Naive B cell (primary cell): Measurements from ENCODE around the gene KRTAP9-1. TPM values are rescaled to one million over a fixed set of nuclear protein-coding genes. Genes with fewer than 3 reads are reported as not detected.
"Not testable (repeated sequence)": the region's sequence is repeated elsewhere in the genome, so short reads cannot be mapped to it uniquely, and the experiment has no call there.

ENCODE experiments used
- ATAC-seq, 2 donors: fragments of 150-1000 bp; cut with Tn5 transposase; 2 replicates each; pipeline ENCODE4 v1.10.0; 2021; ENCODE audit warnings: low read depth in 2 of 2, mild to moderate bottlenecking in 2 of 2, moderate library complexity in 2 of 2
- DNase-seq: peaks from one replicate; pipeline ENCODE4 v3.0.0; 2022
- H3K27ac Mint-ChIP-seq, 6 donors: one replicate each; pipeline ENCODE4 v1.8.0; 2020 to 2022; ENCODE audit warnings: mild to moderate bottlenecking in 6 of 6, mixed read lengths in 6 of 6, moderate library complexity in 5 of 6, inconsistent platforms in 2 of 6
- H3K27me3 Mint-ChIP-seq, 3 donors: one replicate each; pipeline ENCODE4 v1.8.0; 2021 to 2022; ENCODE audit warnings: mixed read lengths in 3 of 3, mild to moderate bottlenecking in 1 of 3
- H3K36me3 Mint-ChIP-seq, 2 donors: one replicate each; pipeline ENCODE4 v1.8.0; 2020 to 2022; ENCODE audit warnings: mixed read lengths in 2 of 2, inconsistent platforms in 1 of 2, mild to moderate bottlenecking in 1 of 2
- H3K4me1 Mint-ChIP-seq, 3 donors: one replicate each; pipeline ENCODE4 v1.8.0; 2020 to 2022; ENCODE audit warnings: mixed read lengths in 3 of 3, inconsistent platforms in 1 of 3, mild to moderate bottlenecking in 1 of 3, moderate library complexity in 1 of 3
- H3K4me3 Mint-ChIP-seq, 8 donors: one replicate each; pipeline ENCODE4 v1.8.0; 2020 to 2022; ENCODE audit warnings: mild to moderate bottlenecking in 8 of 8, mixed read lengths in 8 of 8, moderate library complexity in 8 of 8, inconsistent platforms in 2 of 8
- H3K9me3 Mint-ChIP-seq, 7 donors: one replicate each; pipeline ENCODE4 v1.8.0; 2020 to 2022; ENCODE audit warnings: mixed read lengths in 7 of 7, mild to moderate bottlenecking in 5 of 7, inconsistent platforms in 2 of 7, moderate library complexity in 1 of 7
- polyA plus RNA-seq, 6 donors: library from polyadenylated mRNA; unstranded; fragments of 300-500 nt; fragmentation: Illumina TruSeq; gene quantifications; one replicate each; pipeline ENCODE4 v1.2.3, GENCODE V29; 2021; ENCODE audit warnings: low read depth in 6 of 6

KRTAP9-1 gene, protein sequence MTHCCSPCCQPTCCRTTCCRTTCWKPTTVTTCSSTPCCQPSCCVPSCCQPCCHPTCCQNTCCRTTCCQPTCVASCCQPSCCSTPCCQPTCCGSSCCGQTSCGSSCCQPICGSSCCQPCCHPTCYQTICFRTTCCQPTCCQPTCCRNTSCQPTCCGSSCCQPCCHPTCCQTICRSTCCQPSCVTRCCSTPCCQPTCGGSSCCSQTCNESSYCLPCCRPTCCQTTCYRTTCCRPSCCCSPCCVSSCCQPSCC
- polyA plus RNA-seq, result not detected

DNA sequence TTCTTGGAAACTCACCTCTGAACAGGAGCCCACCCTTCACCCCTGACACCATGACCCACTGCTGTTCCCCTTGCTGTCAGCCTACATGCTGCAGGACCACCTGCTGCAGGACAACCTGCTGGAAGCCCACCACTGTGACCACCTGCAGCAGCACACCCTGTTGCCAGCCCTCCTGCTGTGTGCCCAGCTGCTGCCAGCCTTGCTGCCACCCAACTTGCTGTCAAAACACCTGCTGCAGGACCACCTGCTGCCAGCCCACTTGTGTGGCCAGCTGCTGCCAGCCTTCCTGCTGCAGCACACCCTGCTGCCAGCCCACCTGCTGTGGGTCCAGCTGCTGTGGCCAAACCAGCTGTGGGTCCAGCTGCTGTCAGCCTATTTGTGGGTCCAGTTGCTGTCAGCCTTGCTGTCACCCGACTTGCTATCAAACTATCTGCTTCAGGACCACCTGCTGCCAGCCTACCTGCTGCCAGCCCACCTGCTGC is at the start of gene KRTAP9-1:
TSS of gene KRTAP9-1 (plus strand) at position 51 of the 482 bp plus-strand sequence. CDS start at position 51, 0 bp downstream.
- not testable (repeated sequence) for H3K4me1 Mint-ChIP-seq, H3K36me3 Mint-ChIP-seq, ATAC-seq, H3K9me3 Mint-ChIP-seq, DNase-seq
- peak within 1 kb of the TSS in 2 of 6 donors; percentile 31 to 88 for H3K27ac Mint-ChIP-seq
- peaks cover 5 to 52% (median 11%) of the 10 kb centered on the region in 3 donors for H3K27me3 Mint-ChIP-seq
- H3K4me3 Mint-ChIP-seq, result peak within 1 kb of the TSS in 1 of 8 donors; percentile 0

DNA sequence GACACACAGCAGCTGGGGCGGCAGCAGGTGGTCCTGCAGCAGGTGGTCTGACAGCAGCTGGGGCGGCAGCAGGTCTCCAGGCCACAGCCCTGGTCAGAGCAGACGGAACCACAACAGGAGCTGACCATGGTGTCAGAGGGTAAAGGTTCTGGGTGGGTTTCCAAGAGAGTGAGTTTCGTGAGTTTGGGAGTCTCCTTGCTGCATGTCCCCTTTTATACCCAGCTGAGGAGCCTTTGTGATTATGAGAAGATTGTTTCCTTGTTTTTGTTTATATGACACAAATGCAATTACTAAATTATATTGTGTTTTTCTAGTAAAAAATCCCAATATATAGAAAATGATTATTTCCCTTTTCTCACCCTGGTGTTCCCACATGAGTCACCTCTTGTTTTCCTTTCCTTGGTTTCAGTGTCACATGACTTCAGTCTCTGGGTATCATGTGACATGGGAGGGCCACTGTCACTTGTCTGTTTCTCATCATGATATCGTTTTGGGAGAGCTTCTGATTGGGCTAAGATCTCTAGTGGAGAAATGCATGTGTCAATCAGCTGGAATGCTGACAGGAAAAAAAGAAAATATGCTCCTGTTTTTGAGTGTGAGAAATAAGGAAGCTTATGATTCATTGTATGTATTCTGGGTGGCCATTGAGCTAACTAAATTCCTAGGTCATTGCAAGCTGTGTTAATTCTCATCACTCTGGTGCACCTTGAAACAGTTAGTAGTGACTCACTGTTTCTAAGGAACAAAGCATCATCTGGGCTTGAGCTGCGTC is 49.1 kb upstream of the KRTAP9-1 start, which contains the start of gene KRTAP4-6:
TSS of gene KRTAP4-6 (minus strand) at position 185 of the 772 bp plus-strand sequence. CDS start at position 128, 57 bp downstream.
- no peak for DNase-seq
- H3K27ac Mint-ChIP-seq, result peak within 1 kb of the TSS in 3 of 6 donors; percentile 33 to 82 (median 64)
- peaks cover 19 to 67% of the 10 kb centered on the region in 2 donors for H3K36me3 Mint-ChIP-seq
- H3K4me1 Mint-ChIP-seq, result peaks cover 10 to 18% (median 11%) of the 10 kb centered on the region in 3 donors
- peaks cover 22 to 75% (median 50%) of the 10 kb centered on the region in 7 donors for H3K9me3 Mint-ChIP-seq
- peaks cover 0 to 6% (median 0%) of the 10 kb centered on the region in 3 donors for H3K27me3 Mint-ChIP-seq
- H3K4me3 Mint-ChIP-seq, result no peak within 1 kb of the TSS
- no peak for ATAC-seq

DNA sequence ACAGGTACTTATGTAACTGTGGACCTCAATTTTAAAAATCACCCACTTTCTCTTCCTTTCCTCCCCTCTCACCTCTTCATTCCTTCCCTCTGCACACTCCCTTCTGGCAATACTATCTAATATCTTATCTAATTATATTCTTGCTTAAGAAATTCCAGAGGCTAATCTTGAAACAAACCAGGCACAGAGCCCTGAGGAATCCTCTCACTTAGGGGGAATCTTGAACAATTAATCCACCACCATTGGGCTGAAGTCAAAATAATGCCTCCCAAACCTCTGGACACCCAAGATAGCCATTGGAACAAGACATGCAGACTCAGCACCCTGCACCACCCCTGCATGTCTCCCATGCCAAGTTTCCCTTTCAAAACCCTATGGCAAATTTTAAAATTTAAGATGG is 48.3 kb upstream of the KRTAP9-1 start:
- Mint-ChIP-seq H3K9me3 (peaks cover 22 to 73% (median 50%) of the 10 kb centered on the region in 7 donors), H3K27ac (peak overlapping the region in 1 of 6 donors; percentile 64), H3K4me3 (no peak overlapping the region), H3K36me3 (peaks cover 19 to 67% of the 10 kb centered on the region in 2 donors), H3K27me3 (peaks cover 0 to 6% (median 0%) of the 10 kb centered on the region in 3 donors), H3K4me1 (peaks cover 10 to 18% (median 11%) of the 10 kb centered on the region in 3 donors)
- no peak for DNase-seq
- no peak for ATAC-seq

DNA sequence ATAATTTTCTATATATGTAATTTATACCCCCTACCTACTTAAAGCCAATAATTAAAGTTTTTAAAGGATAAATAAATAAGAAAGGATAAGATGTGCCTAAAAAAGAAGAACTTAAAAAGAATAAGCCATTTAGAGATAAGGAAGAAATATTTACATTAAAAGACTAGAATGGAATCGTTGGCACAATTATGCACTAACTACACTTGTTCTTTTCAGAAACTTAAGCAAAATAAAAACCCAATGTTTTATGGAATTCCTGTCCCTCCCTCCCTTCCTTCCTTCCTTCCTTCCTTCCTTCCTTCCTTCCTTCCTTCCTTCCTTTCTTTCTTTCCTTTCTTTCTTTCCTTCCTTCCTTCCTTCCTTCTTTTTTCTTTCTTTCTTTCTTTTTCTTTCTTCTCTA is 44.8 kb upstream of the KRTAP9-1 start:
- Mint-ChIP-seq H3K27ac (peak overlapping the region in 3 of 6 donors; percentile 93 to 94 (median 93)), H3K4me3 (peak overlapping the region in 1 of 8 donors; percentile 78), H3K36me3 (peaks cover 14 to 36% of the 10 kb centered on the region in 2 donors), H3K9me3 (peaks cover 14 to 43% (median 32%) of the 10 kb centered on the region in 7 donors), H3K27me3 (peaks cover 0 to 6% (median 4%) of the 10 kb centered on the region in 3 donors), H3K4me1 (peaks cover 14 to 20% (median 16%) of the 10 kb centered on the region in 3 donors)
- ATAC-seq, result no peak
- no peak for DNase-seq

DNA sequence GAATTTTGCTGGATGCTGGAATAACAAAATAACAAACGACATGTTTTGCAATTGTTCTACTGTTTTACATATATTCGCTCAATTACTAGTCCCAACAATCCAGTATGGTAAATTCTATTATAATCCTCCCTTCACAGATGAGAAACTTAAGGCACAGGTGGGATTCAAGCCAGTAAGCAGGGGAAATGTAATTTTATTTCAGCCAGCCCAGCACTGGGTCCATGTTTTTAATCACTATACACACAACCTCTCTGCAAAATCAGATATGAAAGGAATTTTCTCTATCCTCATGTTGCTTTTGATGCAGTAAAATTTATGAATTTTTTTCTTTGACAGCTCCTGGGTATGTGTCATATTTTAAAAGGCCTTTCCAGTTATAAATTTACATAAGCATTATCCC is 44.4 kb upstream of the KRTAP9-1 start:
- Mint-ChIP-seq H3K9me3 (peaks cover 14 to 41% (median 31%) of the 10 kb centered on the region in 7 donors), H3K36me3 (peaks cover 14 to 33% of the 10 kb centered on the region in 2 donors), H3K4me1 (peaks cover 14 to 20% (median 16%) of the 10 kb centered on the region in 3 donors), H3K27me3 (peaks cover 0 to 5% (median 4%) of the 10 kb centered on the region in 3 donors), H3K4me3 (peak overlapping the region in 1 of 8 donors; percentile 78), H3K27ac (peak overlapping the region in 3 of 6 donors; percentile 93 to 94 (median 93))
- DNase-seq (no peak), ATAC-seq (no peak)

DNA sequence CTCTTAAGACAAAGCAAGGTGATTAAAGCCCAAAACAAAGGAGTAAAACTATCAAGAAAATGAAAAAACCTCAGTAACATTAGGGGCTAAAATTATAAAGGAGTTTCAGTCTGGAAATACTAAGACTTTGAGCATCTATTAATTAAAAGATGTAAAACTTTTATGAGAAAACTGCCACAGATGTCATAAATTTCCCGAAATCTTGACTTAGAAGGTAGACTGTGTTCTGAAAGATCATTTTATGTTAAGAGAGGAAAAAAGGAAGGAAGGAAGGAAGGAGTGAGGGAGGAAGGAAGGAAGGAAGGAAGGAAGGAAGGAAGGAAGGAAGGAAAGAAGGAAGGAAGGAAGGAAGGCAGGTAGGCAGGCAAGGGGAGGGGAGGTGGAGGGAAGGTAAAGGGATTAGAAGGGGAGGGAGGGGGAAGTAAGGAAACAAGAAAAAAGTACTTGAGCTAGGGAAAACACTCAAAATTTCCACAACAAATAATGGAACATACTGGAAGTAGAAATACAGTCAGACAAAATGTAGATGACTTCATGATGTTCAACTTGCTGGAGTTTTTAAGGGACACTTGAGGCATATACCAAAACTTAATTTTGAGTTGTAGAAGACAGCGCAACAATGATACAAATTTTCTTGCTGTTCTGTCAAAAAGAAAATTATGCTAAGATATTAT is 42.0 kb upstream of the KRTAP9-1 start:
- H3K27me3 Mint-ChIP-seq, result peaks cover 0 to 5% (median 4%) of the 10 kb centered on the region in 3 donors
- H3K4me3 Mint-ChIP-seq, result peak overlapping the region in 1 of 8 donors; percentile 64
- DNase-seq (no peak), ATAC-seq (no peak)
- H3K36me3 Mint-ChIP-seq, result peaks cover 6 to 15% of the 10 kb centered on the region in 2 donors
- H3K4me1 Mint-ChIP-seq, result peaks cover 8 to 17% (median 10%) of the 10 kb centered on the region in 3 donors
- peak overlapping the region in 5 of 6 donors; percentile 1 to 57 (median 27) for H3K27ac Mint-ChIP-seq
- peaks cover 9 to 20% (median 13%) of the 10 kb centered on the region in 7 donors for H3K9me3 Mint-ChIP-seq

DNA sequence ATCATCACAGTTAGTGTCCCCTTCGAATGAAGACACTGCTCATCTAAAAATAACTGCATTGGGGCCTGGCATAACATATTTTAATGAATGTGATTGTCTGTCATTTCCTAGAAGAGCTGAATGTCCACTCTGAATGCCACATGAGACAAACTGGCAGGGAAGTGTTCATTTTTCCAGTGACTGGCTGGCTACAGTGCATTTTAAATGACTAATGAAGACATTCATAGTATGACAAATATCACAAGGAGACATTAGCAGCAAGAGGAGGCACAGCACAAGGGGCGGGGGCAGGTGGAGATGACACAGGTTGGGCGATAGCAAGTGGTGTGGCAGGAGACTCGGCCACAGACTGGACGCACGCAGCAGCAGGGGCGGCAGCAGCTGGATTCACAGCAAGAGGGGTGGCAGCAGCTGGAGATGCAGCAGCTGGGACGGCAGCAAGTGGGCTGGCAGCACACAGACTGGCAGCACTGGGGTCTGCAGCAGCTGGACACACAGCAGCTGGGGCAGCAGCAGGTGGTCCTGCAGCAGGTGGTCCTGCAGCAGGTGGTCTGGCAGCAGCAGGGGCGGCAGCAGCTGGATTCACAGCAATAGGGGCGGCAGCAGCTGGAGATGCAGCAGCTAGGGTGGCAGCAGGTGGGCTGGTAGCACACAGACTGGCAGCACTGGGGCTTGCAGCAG is 40.6 kb upstream of the KRTAP9-1 start:
- H3K36me3 Mint-ChIP-seq, ATAC-seq, H3K4me3 Mint-ChIP-seq, DNase-seq, H3K27me3 Mint-ChIP-seq, H3K9me3 Mint-ChIP-seq: not testable (repeated sequence)
- H3K4me1 Mint-ChIP-seq, result peaks cover 11 to 17% (median 15%) of the 10 kb centered on the region in 3 donors
- H3K27ac Mint-ChIP-seq, result peak overlapping the region in 2 of 6 donors; percentile 64 to 96

DNA sequence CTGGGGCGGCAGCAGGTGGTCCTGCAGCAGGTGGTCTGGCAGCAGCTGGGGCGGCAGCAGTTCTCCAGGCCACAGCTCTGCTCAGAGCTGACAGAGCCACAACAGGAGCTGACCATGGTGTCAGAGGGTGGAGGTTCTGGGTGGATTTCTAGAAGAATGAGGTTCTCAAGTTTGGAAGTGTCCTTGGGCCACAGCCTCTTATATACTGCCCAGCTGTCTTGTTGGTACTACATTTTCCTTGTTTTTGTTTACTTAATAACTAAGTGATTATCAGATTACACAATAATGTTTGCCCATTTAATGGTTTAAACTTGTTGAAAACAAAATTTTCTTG is 40.1 kb upstream of the KRTAP9-1 start, which contains the start of gene KRTAP4-5:
TSS of gene KRTAP4-5 (minus strand) at position 174 of the 334 bp plus-strand sequence. CDS start at position 116, 58 bp downstream.
- H3K4me3 Mint-ChIP-seq, result no peak within 1 kb of the TSS
- H3K4me1 Mint-ChIP-seq, result peaks cover 16 to 18% (median 17%) of the 10 kb centered on the region in 3 donors
- DNase-seq (no peak), ATAC-seq (no peak)
- no peaks in the 10 kb centered on the region for H3K36me3 Mint-ChIP-seq
- H3K27ac Mint-ChIP-seq, result peak within 1 kb of the TSS in 3 of 6 donors; percentile 45 to 96 (median 64)
- H3K27me3 Mint-ChIP-seq, result peaks cover 0 to 5% (median 4%) of the 10 kb centered on the region in 3 donors
- H3K9me3 Mint-ChIP-seq, result peaks cover 0 to 5% (median 4%) of the 10 kb centered on the region in 7 donors

DNA sequence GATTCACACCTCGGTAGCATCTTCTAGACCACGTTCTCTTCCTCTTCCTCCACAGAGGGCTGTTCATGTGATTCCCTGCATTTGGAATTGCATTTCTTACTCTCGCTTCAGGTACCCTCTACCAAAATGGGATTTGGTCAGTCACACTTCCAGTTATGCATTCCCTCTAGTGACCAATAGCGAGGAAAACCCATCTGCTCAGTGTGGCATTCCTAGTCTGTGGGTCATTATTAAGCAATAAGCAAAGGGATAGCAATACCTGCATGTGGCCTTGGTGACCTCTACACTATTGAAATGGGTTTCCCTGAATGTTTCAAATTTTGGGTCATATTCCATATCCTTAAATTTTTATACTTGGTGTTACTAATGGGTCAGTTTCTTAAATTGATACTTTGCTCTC is 39.7 kb upstream of the KRTAP9-1 start:
- no peak overlapping the region for H3K4me3 Mint-ChIP-seq
- no peak for DNase-seq

DNA sequence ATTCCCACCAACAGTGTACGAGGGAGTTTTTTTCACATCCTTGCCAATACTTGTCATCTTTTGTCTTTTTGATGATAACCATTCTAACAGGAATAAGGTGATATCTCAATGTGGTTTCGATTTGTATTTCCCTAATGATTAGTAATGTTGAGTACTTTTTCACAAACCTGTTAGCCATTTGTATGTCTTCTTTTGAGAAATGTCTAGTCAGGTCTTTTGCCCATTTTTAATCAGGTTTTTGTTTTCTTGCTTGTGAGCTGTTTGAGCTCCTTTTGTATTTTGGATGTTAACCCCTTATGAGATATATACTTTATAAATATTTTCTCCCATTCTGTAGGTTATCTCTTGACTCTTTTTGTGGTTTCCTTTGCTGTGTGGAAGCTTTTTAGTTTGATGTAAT is 38.2 kb upstream of the KRTAP9-1 start:
- Mint-ChIP-seq H3K36me3 (no peaks in the 10 kb centered on the region), H3K4me1 (peaks cover 13 to 18% (median 16%) of the 10 kb centered on the region in 3 donors), H3K9me3 (peaks cover 0 to 4% (median 0%) of the 10 kb centered on the region in 7 donors), H3K27me3 (peaks cover 0 to 5% (median 4%) of the 10 kb centered on the region in 3 donors), H3K4me3 (no peak overlapping the region), H3K27ac (no peak overlapping the region)
- ATAC-seq, result no peak
- no peak for DNase-seq

More for the DNA sequence above, 39.7 kb upstream of the KRTAP9-1 start:
- no peaks in the 10 kb centered on the region for H3K36me3 Mint-ChIP-seq
- no peak for ATAC-seq
- peaks cover 0 to 4% (median 2%) of the 10 kb centered on the region in 7 donors for H3K9me3 Mint-ChIP-seq
- H3K27ac Mint-ChIP-seq, result no peak overlapping the region
- H3K4me1 Mint-ChIP-seq, result peaks cover 15 to 18% (median 16%) of the 10 kb centered on the region in 3 donors
- peaks cover 0 to 5% (median 4%) of the 10 kb centered on the region in 3 donors for H3K27me3 Mint-ChIP-seq

DNA sequence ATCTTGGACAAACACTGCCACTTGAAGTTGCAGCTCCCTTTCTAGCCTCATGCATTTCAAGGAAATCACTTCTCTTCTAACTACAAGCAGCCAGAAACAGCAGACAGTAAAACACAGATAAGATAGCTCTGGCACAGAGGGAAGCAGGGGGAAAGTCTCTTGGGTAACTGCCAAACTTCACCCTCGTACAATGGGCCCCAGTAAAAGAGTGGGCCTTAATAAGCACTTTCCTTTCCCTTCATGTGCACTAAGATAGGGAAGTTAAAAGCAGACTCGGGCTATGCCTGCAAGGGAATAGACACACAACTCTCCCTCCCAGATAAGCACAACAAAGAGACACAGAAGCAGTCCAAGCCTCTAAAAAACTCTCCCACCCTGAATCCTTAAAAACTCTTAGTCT is 35.8 kb upstream of the KRTAP9-1 start:
- Mint-ChIP-seq H3K27ac (peak overlapping the region in 2 of 6 donors; percentile 32 to 33), H3K4me3 (peak overlapping the region in 1 of 8 donors; percentile 7), H3K4me1 (peaks cover 10 to 19% (median 16%) of the 10 kb centered on the region in 3 donors), H3K36me3 (no peaks in the 10 kb centered on the region), H3K9me3 (no peaks in the 10 kb centered on the region), H3K27me3 (peaks cover 0 to 8% (median under 1%) of the 10 kb centered on the region in 3 donors)
- DNase-seq (no peak), ATAC-seq (no peak)

DNA sequence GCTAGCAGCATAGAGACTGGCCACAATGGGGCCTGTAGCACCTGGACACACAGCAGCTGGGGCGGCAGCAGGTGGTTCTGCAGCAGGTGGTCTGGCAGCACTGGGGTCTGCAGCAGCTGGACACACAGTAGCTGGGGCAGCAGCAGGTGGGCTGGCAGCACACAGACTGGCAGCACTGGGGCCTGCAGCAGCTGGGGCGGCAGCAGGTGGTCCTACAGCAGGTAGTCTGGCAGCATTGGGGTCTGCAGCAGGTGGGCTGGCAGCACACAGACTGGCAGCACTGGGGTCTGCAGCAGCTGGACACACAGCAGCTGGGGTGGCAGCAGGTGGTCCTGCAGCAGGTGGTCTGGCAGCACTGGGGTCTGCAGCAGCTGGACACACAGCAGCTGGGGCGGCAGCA is 29.5 kb upstream of the KRTAP9-1 start:
- H3K27me3 Mint-ChIP-seq, DNase-seq, H3K36me3 Mint-ChIP-seq, H3K4me3 Mint-ChIP-seq, H3K9me3 Mint-ChIP-seq, H3K27ac Mint-ChIP-seq, ATAC-seq: not testable (repeated sequence)
- H3K4me1 Mint-ChIP-seq, result peaks cover 5 to 21% (median 9%) of the 10 kb centered on the region in 3 donors
